HG03039 (cell line): ENCODE results near the gene SCN8A.
"Not testable (repeated sequence)": the region's sequence is repeated elsewhere in the genome, so short reads cannot be mapped to it uniquely, and the experiment has no call there.

Experiments used
- ATAC-seq: cut with Tn5 transposase; IDR thresholded peaks from one replicate; pipeline ENCODE4 v1.9.1; 2021; ENCODE audit warnings: mild to moderate bottlenecking, moderate library complexity; ENCODE audit not compliant: unreplicated experiment

The SCN8A gene

GRCh38 chr12:51827925-51828818 lies 237.1 kb downstream of the SCN8A start:
- no peak for ATAC-seq

DNA sequence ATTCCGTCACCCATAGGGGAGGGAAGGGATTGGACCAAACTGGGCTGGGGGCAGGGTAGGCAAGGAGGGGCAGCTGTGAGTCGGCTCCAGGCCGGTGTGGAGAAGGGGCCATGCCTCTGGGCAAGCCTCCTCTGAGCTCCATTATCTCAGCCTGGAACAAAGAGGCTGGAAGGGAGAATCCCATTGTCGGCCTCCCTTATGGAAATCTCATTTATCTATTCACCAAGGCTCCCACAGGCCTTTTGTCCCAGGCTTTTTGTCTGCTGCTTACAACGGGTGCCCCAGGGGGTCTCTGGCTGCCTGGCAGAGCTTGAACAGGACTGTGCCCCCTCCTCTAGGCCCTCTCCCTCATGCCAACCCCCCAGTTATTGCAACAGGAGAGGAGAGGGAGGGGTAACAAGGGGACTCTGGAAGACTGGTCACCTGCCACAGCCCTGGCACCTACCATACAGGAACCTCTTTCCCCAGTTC lies 238.0 kb downstream of the SCN8A start:
- no peak for ATAC-seq

- ATAC-seq = no peak
Measured at GRCh38 chr12:51829641-51830040, 238.6 kb downstream of the SCN8A start.

DNA sequence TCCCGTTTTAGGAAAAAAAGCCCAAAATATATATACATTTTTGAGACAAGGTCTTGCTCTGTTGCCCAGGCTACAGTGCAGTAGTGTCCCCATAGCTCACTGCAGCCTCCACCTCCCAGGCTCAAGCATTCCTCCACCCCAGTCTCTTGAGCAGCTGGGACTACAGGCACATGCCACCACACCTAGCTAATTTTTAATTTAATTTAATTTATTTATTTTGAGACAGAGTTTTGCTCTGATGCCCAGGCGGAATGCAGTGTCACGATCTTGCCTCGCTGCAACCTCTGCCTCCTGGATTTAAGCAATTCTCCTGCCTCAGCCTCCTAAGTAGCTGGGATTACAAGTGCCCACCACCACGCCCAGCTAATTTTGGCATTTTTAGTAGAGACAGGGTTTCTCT lies 240.8 kb downstream of the SCN8A start:
- ATAC-seq = not testable (repeated sequence)

DNA sequence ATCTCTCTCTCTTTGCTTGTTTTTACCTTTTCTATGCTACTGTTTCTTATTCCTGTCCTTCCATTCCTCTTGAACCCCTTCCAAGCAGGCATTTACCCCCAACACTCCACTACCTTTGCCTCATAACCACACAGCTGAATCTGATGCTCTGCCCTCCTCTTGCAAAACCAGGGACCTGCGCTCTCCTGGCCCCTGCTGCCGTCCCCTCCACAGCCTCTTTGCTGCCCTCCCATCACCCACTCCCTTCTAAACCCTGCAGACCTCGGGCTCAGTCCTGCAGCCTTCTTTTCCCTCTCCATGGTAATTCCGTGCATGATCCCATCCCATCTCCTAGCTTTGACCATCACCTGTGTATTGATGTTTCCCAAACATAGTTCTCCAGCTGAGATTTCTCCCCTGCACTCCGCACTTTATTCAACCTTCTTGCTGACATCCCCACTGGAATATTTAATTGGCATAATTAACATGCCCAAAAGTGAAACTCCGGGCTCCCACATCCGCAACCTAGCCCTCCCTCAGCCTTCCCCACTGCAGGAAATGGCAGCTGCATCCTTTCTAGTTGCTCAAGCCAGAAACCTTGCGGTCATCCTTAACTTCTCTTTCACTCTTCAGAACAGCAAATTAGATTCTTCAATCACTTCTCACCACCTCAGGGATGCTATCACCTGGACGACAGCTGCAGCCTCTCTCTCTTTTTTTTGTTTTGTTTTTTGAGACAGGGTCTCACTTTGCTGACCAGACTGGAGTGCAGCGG lies 241.5 kb downstream of the SCN8A start:
- no peak for ATAC-seq

- ATAC-seq = no peak
Measured at GRCh38 chr12:51833448-51834227, 242.6 kb downstream of the SCN8A start.

DNA sequence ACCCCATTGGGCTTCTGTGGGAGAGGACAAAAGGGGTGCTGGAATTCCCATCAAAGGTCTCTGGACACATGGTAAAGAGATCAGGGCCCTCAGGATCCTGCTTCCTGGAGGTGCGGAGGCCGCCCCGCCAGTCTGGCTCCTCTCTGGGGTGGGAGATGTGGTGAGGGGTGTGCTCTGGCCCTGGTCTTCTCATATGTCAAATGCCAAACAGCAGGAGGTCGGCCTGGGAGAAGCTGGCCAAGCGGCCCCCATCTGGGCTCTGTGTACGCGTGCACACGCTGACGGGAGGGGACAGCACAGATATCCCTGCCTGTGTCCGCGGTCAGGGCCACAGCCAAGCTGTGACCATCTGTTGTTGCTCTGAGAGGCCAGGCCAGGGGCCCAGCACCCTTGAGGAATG lies 243.4 kb downstream of the SCN8A start:
- ATAC-seq = no peak

GRCh38 chr12:51836041-51836826 lies 245.2 kb downstream of the SCN8A start:
- ATAC-seq = no peak

GRCh38 chr12:51836827-51837173 lies 245.8 kb downstream of the SCN8A start:
- no peak for ATAC-seq

DNA sequence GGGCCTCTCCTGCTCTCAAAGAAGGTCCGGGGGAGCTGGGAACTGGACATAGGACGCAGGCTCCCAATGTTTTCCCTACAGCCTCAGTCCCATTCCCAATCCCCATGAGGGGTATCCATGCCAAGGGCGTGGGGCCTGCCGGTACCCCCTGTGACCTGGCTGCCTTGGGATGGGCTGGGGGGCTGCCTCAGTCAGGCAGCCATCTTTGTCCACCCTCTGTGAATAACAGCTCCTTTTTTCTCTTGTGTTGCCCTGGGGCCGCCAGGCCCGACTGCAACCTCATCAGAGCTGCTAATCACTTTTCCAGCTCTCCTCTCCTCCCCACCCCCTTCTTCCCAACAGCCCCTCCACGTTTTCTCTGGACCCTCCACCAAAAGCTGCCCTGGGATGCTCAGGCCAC lies 246.3 kb downstream of the SCN8A start:
- no peak for ATAC-seq

DNA sequence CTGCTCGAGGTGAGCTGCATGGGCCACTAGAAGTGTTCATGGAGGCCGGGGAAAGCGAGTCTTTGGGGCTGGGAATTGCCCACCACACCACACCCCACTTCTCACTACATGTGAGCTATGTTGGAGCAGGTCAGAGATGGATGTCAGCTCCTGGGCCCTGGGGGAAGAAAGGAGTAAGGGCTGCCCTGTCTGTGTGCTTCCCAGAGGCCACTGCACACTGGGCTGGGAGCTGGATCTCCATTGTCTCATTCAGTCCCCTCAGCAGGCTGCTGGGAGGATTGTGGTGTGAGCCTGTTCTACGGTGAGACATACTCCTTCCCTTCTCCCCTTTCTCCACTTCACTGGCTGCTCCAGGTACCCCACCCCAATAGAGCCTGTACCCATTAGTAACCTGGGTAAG lies 247.0 kb downstream of the SCN8A start:
- ATAC-seq = no peak

- ATAC-seq = no peak
Measured at GRCh38 chr12:51838762-51839161, 247.7 kb downstream of the SCN8A start.

- no peak for ATAC-seq
Measured at GRCh38 chr12:51839310-51839947, 248.4 kb downstream of the SCN8A start.

GRCh38 chr12:51840966-51841365 lies 249.9 kb downstream of the SCN8A start:
- ATAC-seq = no peak

- ATAC-seq = no peak
Measured at GRCh38 chr12:51841727-51842126, 250.7 kb downstream of the SCN8A start.

DNA sequence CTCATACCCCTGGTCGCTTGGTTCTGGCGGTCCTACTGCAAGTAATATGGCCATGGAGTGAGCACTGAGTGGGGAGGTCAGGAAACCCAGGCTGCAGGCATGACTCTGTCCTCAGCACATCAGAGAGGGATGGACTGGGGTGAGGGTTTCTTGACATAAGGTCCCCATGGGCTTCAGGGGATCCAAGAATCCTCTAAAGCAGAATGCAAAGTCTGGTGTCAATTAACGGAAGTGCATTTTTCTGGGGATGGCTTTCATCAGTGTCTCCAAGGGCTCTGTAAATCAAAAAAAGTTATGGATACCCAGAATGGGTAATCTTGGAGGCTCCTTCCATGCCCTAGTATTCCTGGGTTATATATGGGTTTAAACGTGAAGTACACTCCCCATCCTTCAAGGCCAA lies 253.8 kb downstream of the SCN8A start:
- no peak for ATAC-seq

DNA sequence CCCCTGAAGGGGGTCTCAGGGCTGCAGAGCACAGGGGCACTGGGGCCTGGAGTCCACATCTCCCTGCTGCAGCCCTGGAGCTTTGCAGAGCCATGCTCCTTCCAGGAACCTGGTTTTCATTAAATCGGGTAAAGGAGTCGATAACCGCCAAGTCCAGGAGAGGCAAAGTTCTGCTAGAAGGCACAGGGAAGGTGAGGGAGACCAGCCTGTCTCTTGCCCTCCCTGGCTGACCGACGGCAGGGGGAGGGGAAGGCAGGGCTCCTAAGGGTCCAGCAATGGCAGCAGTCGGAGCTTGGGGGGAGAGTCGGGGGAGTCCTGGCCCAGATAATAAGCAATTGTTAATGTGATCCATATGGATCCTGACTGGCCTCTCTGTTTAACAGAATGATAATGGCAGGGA lies 254.4 kb downstream of the SCN8A start:
- no peak for ATAC-seq

GRCh38 chr12:51846271-51846691 lies 255.2 kb downstream of the SCN8A start:
- ATAC-seq = no peak

GRCh38 chr12:51846911-51847642 lies 256.0 kb downstream of the SCN8A start:
- ATAC-seq = no peak
